Mesothelial cell of epicardium (in vitro differentiated cells): Measurements from ENCODE around the gene GNG4. TPM values are rescaled to one million over a fixed set of nuclear protein-coding genes. Genes with fewer than 3 reads are reported as not detected.
"Not testable (repeated sequence)": the region's sequence is repeated elsewhere in the genome, so short reads cannot be mapped to it uniquely, and the experiment has no call there.

Source experiments
- DNase-seq, 2 experiments: peaks; one replicate each; pipeline ENCODE4 v3.0.0; 2021; ENCODE audit warnings: low spot score in 2 of 2; ENCODE audit not compliant: unreplicated experiment in 2 of 2
- H3K27ac Mint-ChIP-seq: 2 replicates; pipeline ENCODE4 v1.8.0; 2021; ENCODE audit warnings: mixed read lengths
- H3K27me3 Mint-ChIP-seq: 2 replicates; pipeline ENCODE4 v1.8.0; 2021; ENCODE audit warnings: low read depth, mixed read lengths
- H3K36me3 Mint-ChIP-seq: 2 replicates; pipeline ENCODE4 v1.8.0; 2021; ENCODE audit warnings: mixed read lengths
- H3K4me1 Mint-ChIP-seq: 2 replicates; pipeline ENCODE4 v1.8.0; 2021; ENCODE audit warnings: mixed read lengths
- H3K4me3 Mint-ChIP-seq: 2 replicates; pipeline ENCODE4 v1.8.0; 2021; ENCODE audit warnings: mild to moderate bottlenecking, moderate library complexity, mixed read lengths
- H3K9me3 Mint-ChIP-seq: 2 replicates; pipeline ENCODE4 v1.8.0; 2021; ENCODE audit warnings: mixed read lengths
- total RNA-seq: library from RNA; stranded (reverse); gene quantifications from 3 replicates; pipeline ENCODE4 v1.2.1, GENCODE V29; 2021
- TF ChIP-seq, protein P1 (sequence below): fragments of 200-600 bp; sonication (generic); IDR thresholded peaks from one replicate; pipeline ENCODE4 v1.5.0; 2021; ENCODE audit warnings: antibody characterized with exemption; ENCODE audit not compliant: unreplicated experiment

The GNG4 gene
- total RNA-seq, 1 donor from 2014 or later = 2.9 TPM

DNA sequence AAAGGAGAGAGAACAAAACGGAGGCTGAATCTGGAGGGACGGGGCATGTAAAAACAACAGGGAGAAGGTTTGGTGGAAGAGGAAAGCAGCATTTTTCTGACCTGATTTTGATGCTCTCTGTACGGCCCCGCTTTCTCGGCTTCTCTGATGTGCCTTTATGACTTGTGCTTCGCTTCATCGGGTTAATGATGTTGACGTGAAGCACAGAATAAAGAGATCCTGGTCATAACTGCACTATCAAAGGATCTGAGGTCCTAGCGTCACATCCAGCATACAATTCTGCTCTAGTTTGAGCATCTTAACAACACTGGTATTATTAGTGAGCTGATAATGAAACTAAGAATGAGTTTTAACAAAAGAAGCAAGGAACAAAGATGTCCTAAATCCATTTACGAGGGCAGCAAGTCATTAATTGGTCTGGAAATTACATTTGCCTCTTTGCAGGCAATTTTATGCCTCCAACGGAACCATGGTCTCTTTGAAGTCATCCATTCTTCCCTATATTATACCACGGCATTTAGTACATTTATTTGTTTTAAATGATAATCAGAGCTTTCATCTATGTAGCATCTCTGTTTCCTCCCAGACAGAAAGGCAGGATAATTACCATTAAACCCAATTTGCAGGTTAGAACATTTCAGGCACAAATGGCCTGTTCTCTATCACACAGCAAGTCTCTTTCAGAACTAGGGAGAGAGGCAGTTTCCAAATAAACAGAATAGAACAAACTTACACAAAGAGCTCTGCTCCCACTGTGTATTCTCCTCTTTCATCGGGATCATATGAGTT, 100.0 kb downstream of the GNG4 start:
- peaks cover 10% of the 10 kb centered on the region for H3K4me1 Mint-ChIP-seq
- TF ChIP-seq, protein P1, sequence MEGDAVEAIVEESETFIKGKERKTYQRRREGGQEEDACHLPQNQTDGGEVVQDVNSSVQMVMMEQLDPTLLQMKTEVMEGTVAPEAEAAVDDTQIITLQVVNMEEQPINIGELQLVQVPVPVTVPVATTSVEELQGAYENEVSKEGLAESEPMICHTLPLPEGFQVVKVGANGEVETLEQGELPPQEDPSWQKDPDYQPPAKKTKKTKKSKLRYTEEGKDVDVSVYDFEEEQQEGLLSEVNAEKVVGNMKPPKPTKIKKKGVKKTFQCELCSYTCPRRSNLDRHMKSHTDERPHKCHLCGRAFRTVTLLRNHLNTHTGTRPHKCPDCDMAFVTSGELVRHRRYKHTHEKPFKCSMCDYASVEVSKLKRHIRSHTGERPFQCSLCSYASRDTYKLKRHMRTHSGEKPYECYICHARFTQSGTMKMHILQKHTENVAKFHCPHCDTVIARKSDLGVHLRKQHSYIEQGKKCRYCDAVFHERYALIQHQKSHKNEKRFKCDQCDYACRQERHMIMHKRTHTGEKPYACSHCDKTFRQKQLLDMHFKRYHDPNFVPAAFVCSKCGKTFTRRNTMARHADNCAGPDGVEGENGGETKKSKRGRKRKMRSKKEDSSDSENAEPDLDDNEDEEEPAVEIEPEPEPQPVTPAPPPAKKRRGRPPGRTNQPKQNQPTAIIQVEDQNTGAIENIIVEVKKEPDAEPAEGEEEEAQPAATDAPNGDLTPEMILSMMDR = no peak
- DNase-seq = no peak
- H3K4me3 Mint-ChIP-seq = no peak overlapping the region
- no peaks in the 10 kb centered on the region for H3K9me3 Mint-ChIP-seq
- no peaks in the 10 kb centered on the region for H3K36me3 Mint-ChIP-seq
- H3K27ac Mint-ChIP-seq = no peak overlapping the region
- peaks cover 14% of the 10 kb centered on the region for H3K27me3 Mint-ChIP-seq

GRCh38 chr1:235546369-235547155, 103.0 kb downstream of the GNG4 start:
- peaks cover 14% of the 10 kb centered on the region for H3K27me3 Mint-ChIP-seq
- DNase-seq = not testable (repeated sequence)

GRCh38 chr1:235545292-235545930, 104.2 kb downstream of the GNG4 start:
- Mint-ChIP-seq H3K4me1 (no peaks in the 10 kb centered on the region), H3K27me3 (peaks cover 14% of the 10 kb centered on the region), H3K27ac (no peak overlapping the region), H3K9me3 (no peaks in the 10 kb centered on the region), H3K36me3 (no peaks in the 10 kb centered on the region), H3K4me3 (no peak overlapping the region)
- no peak for DNase-seq
- TF ChIP-seq, protein P1 = no peak

More at GRCh38 chr1:235546369-235547155, 103.0 kb downstream of the GNG4 start:
- H3K36me3 Mint-ChIP-seq, H3K27ac Mint-ChIP-seq, H3K4me3 Mint-ChIP-seq, H3K4me1 Mint-ChIP-seq, H3K9me3 Mint-ChIP-seq: not testable (repeated sequence)

DNA sequence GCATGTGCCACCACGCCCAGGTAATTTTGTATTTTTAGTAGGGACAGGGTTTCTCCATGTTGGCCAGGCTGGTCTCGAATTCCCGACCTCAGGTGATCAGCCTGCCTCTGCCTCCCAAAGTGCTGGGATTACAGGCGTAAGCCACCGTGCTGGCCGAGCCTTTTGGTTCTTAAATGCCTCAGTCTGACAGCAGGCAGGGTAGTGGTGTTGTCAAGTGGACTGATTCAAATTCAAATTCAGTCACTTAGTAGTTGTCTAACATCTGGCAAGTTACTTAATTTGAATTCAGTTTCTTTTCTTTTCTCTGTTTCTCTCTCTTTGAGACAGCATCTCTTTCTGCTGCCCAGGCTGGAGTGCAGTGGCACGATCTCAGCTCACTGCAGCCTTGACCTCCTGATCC, 106.7 kb downstream of the GNG4 start:
- not testable (repeated sequence) for H3K4me3 Mint-ChIP-seq, DNase-seq, H3K27me3 Mint-ChIP-seq

DNA sequence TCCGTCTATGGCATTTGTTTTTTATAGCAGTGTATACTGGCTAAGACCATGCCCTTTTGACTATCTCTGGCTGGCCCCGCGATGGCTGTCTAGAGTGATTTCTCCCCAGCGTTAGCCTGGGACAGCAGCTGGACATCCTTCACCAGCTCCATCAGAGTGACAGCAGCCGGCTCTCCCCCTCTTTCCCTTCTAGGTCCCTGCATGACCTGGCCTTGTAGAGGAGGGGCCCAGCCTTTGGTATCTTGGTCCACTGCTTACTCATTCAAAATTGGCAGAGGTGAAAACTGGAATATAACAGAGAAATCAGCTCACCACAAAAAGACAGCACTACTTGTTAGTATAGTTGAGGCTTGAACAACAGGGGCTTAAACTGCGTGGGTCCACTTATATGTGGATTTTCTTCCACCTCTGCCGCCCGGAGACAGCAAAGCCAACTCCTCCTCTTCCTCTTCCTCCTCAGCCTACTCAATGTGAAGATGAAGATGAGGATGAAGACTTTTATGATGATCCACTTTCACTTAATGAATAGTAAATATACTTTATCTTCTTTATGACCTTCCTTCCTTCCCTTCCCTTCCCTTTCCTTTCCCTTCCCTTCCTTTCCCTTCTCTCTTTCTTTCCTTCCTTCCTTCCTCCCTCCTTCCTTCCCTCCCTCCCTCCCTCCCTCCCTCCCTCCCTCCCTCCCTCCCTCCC, 116.0 kb downstream of the GNG4 start:
- no peak for DNase-seq
- Mint-ChIP-seq H3K27ac (no peak overlapping the region), H3K36me3 (no peaks in the 10 kb centered on the region), H3K4me1 (no peaks in the 10 kb centered on the region), H3K9me3 (peaks cover 9% of the 10 kb centered on the region), H3K27me3 (no peaks in the 10 kb centered on the region), H3K4me3 (no peak overlapping the region)
- TF ChIP-seq, protein P1 = no peak

More for the DNA sequence above, 106.7 kb downstream of the GNG4 start:
- H3K9me3 Mint-ChIP-seq, H3K27ac Mint-ChIP-seq, H3K36me3 Mint-ChIP-seq, H3K4me1 Mint-ChIP-seq: not testable (repeated sequence)

- Mint-ChIP-seq H3K36me3 (no peaks in the 10 kb centered on the region), H3K4me3 (no peak overlapping the region), H3K27ac (no peak overlapping the region), H3K4me1 (no peaks in the 10 kb centered on the region), H3K27me3 (no peaks in the 10 kb centered on the region), H3K9me3 (peaks cover 9% of the 10 kb centered on the region)
- TF ChIP-seq, protein P1 = no peak
- DNase-seq = no peak
Measured at GRCh38 chr1:235532360-235532759, 117.2 kb downstream of the GNG4 start.
